ENCODE results near the gene DHX9.
A peak's percentile ranks its signal among the peaks of the same experiment; 100 is the strongest.

The DHX9 gene

GRCh38 chr1:182817802-182818201, 21.3 kb upstream of the DHX9 start:
- Histone ChIP-seq H3K4me3 (replicated peaks; ENCODE audit: insufficient read depth, low read length) (no peak overlapping the region), H3K27me3 (ENCODE audit: insufficient read depth, poor library complexity, severe bottlenecking) (no peaks in the 10 kb centered on the region), H3K27ac (replicated peaks) (no peak overlapping the region)
- no peak for DNase-seq (ENCODE audit: low read depth in 1 of 2, low spot score in 1 of 2)
- TF ChIP-seq GABPA (IDR thresholded peaks at IDR 0.05; ENCODE audit: low read depth) (no peak), SPI1 (IDR thresholded peaks at IDR 0.05; ENCODE audit: borderline replicate concordance, low read depth) (no peak), CTCF (IDR thresholded peaks at IDR 0.05; ENCODE audit: insufficient read depth, low read length) (no peak), REST (IDR thresholded peaks at IDR 0.05; ENCODE audit: insufficient replicate concordance, low read depth) (no peak), POLR2AphosphoS5 (IDR thresholded peaks at IDR 0.05; ENCODE audit: low read depth) (no peak)

DNA sequence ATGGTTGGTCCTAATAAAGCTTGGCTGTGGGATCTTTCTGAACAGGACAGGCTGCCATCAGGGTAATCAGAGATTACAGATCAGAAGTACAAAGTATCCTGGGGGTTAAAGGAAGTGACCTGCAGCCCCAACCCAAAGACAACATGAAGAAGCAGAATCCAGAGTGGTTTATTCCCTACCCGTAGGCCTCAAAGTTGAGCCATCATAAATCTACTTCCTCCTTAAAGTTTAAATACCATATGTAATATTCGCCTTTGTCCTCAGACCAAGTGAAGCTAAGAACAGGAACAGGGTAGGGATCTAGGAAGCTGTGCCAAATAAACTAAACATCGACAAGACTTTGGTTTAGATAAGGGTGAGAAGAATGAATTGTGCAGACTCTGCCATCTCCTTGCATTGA, 15.9 kb upstream of the DHX9 start:
- H3K27ac ChIP-seq (replicated peaks): peak overlapping the region; percentile 17; the same call in 1 of the 2 replicates
- H3K27me3 ChIP-seq (ENCODE audit: insufficient read depth, poor library complexity, severe bottlenecking): no peaks in the 10 kb centered on the region
- H3K4me3 ChIP-seq (replicated peaks; ENCODE audit: insufficient read depth, low read length): no peak overlapping the region
- DNase-seq (ENCODE audit: low read depth in 1 of 2, low spot score in 1 of 2): peak in 1 of 2 experiments; percentile 60
- TF ChIP-seq GABPA (IDR thresholded peaks at IDR 0.05; ENCODE audit: low read depth) (no peak), SPI1 (IDR thresholded peaks at IDR 0.05; ENCODE audit: borderline replicate concordance, low read depth) (peak; percentile 22; the same call in 1 of the 2 replicates)

- Histone ChIP-seq H3K27ac (replicated peaks) (no peak overlapping the region), H3K27me3 (ENCODE audit: insufficient read depth, poor library complexity, severe bottlenecking) (no peaks in the 10 kb centered on the region), H3K4me3 (replicated peaks; ENCODE audit: insufficient read depth, low read length) (no peak overlapping the region)
- TF ChIP-seq CTCF (IDR thresholded peaks at IDR 0.05; ENCODE audit: insufficient read depth, low read length): no peak
- TF ChIP-seq GABPA (IDR thresholded peaks at IDR 0.05; ENCODE audit: low read depth): no peak
- TF ChIP-seq SPI1 (IDR thresholded peaks at IDR 0.05; ENCODE audit: borderline replicate concordance, low read depth): no peak
- TF ChIP-seq REST (IDR thresholded peaks at IDR 0.05; ENCODE audit: insufficient replicate concordance, low read depth): no peak
- no peak for TF ChIP-seq POLR2AphosphoS5 (IDR thresholded peaks at IDR 0.05; ENCODE audit: low read depth)
- no peak for DNase-seq (ENCODE audit: low read depth in 1 of 2, low spot score in 1 of 2)
These were observed 12.3 kb upstream of the DHX9 start for GRCh38 chr1:182826892-182827291.

GRCh38 chr1:182829285-182829932, 9.7 kb upstream of the DHX9 start:
- H3K4me3 ChIP-seq (replicated peaks; ENCODE audit: insufficient read depth, low read length): no peak overlapping the region
- peak in 1 of 2 experiments; percentile 34 for DNase-seq (ENCODE audit: low read depth in 1 of 2, low spot score in 1 of 2)
- no peak overlapping the region for H3K27ac ChIP-seq (replicated peaks)
- TF ChIP-seq SPI1 (IDR thresholded peaks at IDR 0.05; ENCODE audit: borderline replicate concordance, low read depth): peak; percentile 61; the same call in 1 of the 2 replicates
- no peak for TF ChIP-seq REST (IDR thresholded peaks at IDR 0.05; ENCODE audit: insufficient replicate concordance, low read depth)
- H3K27me3 ChIP-seq (ENCODE audit: insufficient read depth, poor library complexity, severe bottlenecking): no peaks in the 10 kb centered on the region

Measured in HL-60 (cell line).